HG03280 (cell line): ENCODE data around the gene B4GALT6.

Experiments
- ATAC-seq: cut with Tn5 transposase; IDR thresholded peaks from one replicate; pipeline ENCODE4 v1.9.1; 2021; ENCODE audit warnings: mild to moderate bottlenecking, moderate library complexity; ENCODE audit not compliant: unreplicated experiment

The B4GALT6 gene

DNA sequence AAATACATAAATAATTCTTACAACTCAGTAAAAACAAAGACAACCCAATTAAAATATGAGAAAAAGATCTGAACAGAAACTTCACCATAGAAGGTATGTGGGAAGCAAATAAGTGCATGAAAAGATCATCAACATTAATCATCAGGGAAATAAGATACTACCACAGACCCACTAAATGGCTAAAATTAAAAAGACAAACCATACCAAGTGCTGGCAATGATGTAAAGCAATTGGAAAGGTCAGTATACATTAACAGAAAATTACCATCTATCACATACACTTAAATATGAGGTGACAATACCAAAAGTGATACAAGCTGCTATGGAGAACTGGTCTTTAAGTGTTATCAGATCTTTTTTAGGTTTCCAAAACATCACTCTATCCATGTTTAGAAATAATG lies 48.0 kb downstream of the B4GALT6 start:
- ATAC-seq = no peak

DNA sequence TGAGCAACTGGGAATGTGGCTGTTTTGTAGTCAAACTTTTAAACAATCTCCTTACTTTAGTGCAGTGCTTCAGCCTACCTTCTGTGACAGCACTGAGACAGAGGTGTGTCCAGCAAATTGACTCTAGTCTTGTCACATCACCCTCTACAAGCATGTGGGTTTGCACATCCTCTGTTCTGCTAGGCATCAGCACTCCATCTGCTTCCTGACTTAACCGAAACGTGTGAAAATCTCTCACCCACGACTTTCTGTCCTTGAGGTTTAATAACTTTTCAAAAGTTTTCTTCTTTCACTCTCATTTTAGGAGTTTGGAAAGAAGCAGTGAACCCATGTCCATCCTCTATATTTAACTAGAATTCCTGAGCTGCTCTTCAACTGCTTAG lies 50.1 kb downstream of the B4GALT6 start:
- ATAC-seq = peak; percentile 93

DNA sequence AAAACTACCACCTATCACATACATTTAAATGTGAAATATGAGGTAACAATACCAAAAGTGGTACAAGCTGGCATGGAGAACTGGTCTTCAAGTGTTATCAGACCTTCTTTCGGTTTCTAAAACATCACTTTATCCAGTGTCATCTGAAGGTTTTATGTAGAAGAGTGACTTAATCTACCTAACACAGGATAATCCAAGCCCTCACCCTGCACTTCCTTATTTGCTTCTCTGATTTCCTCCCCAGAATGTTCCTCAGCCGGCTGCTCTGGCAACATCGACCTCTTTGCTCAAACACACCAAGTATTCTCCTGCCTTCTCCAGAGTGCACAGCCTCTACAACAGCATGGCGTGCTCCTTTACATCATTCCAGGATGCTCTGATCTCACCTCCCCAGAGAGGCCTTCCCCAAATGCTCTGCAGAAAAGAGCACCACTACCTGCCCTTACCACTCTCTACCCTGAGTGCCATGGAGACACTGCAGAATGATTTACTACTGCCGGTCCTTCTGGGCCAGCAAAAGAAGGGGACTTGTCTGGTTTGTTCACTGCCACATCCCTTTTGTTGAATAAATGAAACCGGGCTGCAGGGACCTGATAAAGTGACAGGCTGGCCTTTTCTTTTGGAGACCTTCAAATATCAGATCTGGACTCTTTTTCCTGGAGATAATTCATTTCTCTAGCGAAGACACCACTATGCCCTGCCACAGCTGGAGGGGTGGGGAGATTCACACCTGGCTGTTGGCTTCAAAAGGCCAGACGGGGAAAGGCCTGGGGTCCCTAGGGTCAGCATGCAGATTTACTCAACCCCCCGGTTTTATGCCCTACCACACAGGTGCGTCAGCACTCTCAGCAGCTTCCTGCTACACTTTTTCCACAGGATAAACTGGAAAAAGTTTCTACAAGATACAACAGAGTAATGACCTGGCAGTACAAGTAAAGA lies 50.7 kb downstream of the B4GALT6 start:
- ATAC-seq = no peak

DNA sequence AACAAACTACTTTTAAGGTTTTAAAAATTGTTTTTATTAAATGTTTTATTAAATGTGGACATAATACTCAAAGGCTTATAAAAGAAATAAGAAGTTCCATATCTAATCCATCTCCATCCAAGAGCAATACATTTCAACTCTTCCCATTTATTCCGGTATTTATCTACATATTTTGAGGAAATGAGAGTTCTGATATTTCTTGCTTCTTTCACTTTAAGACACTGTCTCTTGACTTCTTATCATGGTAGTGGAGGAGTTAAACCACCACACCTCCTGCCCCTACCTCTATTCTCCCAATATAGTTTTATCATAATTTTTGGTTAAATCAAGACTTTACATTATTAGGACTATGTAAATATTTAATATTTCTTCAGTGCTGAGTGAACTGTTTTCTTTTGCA lies 52.0 kb downstream of the B4GALT6 start:
- no peak for ATAC-seq

DNA sequence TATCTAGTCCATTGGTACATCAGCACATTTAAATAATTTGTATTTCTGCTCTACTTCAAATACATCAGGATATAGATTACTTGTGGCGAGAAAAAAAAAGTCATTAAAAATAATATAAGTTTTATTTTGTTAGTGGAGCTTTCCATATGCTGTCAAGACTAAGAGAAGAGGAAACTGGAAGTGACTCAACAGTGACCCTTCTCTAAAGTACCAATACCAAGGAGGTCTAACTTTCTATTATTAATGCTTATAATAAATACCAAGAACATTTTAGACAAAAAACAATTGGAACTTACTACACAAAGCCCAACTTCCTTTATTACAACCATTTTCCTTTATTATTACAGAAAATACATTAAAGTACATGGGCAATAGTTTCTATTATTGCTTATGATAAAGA lies 52.9 kb downstream of the B4GALT6 start:
- no peak for ATAC-seq

DNA sequence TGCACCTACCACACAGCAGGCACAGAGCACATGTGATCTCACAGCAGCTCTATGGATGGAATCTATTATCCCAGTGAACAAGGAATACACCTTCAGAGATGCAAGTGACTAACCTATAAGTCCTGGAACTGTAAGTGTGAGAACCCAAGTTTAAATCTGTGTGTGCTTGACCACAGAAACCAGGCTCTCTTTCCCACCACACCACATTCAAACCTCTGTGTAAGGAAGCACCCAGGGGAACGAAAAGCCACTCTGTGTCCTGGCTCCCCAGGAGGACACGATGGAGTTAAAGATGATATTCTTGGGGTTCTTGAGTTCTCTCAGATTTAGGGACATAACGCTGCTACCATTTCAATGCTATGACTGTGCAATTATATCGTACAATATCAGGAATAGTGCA lies 53.8 kb downstream of the B4GALT6 start:
- ATAC-seq = no peak

DNA sequence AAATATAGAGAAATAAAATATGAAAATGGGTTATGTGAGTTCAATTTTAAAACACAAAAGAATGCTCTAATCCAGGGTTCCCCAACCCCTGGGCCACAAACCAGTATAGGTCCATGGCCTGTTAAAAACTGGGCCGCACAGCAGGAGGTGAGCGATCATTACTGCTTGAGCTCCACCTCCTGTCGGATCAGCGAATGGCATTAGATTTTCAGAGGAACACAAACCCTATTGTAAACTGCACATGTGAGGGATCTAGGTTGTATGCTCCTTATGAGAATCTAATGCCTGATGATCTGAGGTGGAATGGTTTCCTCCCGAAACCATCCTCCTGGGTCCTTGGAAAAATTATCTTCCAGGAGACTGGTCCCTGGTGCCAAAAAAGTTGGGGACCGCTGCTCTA lies 58.0 kb downstream of the B4GALT6 start:
- no peak for ATAC-seq

DNA sequence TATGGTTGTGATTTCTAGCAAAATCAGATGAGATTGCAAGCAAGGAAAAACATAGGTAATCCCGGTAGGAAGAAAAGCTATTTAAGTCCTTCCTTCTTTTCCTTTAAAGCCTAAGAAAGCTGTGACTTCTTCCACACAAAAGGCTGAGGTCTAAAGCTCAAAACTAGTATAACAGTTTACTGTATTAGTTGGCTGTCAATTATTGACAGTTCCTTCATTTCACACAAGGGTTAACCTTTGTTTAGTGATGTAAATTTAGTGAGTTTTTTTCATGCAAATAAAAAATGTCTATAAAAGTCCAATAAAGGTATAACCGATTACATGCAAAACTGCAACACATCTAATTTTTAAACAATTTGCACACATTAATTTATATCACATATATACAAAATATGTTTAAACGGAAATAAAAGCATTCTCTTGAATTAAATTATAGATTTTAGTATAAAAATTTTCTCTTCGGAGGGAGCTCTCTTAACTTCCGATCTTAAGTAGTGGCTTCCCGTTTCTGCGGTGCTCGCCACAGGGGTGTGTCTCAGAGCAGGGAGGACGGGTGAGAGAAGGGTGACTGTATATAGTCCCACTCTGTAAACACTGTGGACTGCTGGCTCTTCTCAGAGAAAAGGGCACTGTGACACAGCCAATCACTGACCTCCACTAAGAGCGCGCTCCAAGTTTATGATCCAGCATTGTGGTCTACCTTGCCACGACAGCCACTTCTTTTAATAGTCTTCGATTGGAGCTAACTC lies 59.3 kb downstream of the B4GALT6 start:
- no peak for ATAC-seq

DNA sequence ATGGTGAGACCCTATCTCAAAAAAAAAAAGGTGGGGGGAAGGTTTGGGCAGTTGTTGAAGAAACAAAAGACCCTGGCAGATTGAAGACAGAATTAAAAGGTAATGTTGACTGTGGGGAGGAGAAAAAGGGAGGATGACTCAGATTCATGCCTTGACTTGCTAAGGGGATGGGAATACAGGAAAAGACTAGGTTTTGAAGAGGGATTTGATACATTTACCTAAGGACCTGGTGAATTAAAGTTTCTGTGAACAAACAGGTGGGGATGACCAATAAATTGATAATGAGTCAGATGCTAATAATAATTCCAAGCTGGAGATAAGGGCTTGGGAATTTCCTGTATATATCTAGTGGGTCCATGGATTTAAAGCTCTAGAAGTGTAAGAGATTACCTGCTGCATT lies 65.1 kb downstream of the B4GALT6 start:
- ATAC-seq = no peak

DNA sequence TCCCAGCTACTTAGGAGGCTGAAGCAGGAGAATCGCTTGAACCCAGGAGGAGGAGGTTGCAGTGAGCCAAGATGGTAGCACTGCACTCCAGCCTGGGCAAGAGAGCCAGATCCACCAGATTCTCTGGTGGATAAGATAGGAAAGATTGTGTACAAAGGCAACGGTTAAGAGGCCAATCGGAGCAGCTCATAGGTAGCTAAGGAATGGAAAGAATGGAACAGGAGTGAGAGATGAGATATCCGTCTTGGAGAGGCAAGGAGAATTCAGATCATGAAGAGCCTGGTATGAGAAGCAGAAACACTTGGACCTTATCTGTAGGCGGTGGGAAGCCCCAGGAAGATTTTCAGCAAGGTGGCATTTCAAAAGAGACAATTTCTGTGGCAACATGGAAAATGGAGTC lies 65.6 kb downstream of the B4GALT6 start:
- ATAC-seq = no peak

DNA sequence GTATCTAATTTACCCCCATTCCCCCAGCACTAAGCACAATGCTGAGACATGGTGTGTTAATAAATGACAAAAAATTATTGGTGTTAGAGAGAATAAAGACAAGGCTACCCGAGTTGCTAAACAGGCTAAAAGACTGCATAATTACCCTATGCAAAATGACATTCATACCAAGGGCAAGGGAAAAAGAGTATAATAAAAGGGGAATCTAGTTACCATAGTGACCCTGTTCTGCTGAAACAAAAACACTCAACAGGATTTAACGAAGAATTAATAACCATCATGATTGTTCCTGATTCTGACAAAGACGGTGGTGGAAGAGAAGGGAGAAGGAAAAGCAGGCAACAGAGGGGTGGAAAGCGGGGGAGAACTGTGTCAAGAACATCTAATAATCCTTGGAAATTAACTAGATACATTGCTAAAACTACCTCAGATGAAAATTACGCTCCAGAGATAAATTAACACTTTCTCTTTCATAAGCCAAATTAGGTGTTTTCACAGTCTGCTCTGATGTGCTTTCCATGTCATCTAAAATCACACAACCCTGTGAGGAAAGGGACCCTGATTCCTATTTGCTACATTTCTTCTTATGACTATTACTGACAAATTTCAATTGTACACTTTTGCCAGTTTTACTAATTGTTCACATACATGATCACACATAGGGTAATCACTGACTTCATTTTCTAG lies 67.2 kb downstream of the B4GALT6 start:
- ATAC-seq = peak; percentile 46

DNA sequence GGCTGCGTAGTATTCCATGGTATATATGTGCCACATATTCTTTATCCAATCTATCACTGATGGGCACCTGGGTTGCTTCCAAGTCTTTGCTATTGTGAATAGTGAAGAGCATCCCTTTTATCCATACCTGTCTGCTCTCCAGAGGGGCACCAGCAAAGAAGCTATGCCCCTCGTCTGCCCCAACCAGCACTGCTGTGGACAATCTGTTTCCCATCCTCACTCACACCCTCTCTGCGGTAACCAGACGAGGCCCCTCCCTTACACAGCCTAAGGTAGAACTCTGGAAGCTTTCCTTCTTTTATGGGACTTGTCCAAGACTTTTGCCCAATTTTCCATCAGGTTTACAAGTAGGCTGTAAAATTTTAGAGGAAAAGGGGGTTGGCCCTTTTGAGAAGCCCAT lies 67.8 kb downstream of the B4GALT6 start:
- no peak for ATAC-seq

DNA sequence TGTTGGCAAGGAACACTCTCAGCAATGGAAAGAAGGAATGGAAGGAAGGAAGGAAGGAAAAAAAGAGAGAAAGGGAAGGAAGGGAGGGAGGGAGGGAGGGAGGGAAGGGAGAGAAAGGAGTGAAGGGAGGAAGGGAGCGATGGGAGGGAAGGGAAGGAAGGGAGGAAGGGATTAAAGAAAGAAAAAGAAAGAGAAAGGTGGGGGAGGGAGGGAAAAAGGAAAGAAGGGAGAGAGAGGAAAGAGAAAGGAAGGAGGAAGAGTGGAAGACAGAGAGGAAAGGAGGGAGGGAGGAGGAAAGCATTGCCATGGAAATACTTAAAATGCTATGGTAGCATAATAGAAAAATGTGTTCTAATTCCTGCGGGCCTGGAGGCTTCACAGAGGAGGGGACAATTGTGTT lies 70.3 kb downstream of the B4GALT6 start:
- ATAC-seq = no peak

DNA sequence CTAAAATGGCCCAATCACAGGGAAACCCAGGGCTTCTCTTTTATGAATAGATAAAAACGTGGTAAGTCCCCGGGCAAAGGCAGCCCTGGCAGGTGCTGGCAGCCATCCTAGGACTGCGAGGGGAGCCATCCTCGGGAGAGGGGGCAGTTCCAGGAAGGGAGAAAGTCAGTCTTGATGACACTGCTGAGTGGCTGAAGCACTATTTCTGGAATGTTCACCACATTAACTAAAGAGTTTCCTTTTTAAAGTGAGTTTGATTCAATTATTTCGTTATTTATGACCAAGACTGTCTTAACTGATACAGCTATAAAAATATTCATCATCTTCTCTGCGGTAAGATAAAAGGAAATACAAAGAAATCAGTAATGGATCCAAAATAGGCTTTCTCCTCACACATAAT lies 72.3 kb downstream of the B4GALT6 start:
- no peak for ATAC-seq

DNA sequence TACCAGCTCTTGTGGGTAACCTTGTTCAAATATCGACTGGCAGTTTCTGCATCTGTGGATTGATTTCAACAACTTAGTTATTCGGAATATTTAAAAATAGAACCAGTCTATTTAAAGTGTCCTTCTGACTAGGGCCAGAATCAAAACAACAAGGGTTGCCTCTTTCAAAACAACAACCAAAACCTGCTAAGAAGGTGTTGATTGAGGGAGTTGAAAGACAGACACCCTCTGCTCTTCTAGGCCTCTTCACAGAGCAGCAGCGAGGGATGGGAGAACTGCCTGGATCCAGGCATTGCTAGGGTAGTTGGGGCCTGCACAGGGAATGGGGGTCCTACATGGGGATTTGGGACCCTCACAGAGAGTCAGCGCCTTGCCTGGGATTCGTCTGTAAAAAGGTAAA lies 72.9 kb downstream of the B4GALT6 start:
- ATAC-seq = no peak

DNA sequence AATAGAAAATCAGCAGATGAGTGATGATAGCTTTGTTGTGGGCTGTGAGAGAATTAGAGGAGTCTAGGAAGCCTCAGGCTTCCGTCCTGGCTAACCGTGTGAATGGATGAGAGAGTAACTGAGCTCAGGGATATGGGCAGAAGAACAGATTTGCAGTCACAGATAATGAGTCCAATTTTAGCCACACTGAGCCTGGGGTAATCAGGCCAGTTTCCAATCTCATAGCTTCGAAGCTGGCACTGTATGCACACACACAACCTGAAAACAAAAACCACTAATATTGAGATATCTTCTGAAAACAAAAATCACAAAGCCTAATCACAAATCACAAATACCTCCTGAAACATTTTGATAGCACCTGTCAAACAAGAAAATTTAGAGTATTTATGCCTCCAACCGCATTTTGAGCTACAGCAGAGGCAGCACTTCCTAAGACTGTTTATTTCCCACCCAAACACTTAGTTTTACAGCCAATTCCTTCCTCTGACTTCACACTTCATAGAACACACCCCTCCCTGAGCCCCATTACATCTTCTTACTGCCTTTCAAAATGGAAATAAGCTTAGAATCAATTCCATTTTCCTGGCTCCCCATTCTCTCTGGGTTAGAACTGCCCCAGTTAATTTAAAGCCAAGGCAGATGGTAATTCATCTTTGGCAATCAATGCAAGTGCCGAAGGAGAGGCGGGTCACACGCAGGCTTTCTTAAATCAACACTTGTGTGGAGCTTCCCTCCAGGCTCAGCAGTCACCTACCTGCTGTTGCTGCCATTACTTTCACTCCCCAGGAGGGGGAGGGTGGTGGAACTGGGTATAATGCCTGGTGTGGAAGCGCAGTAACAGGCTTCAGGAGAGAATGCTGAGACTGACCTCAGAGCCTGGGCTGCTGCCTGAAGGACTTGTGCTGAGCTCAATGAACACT lies 73.8 kb downstream of the B4GALT6 start:
- no peak for ATAC-seq

DNA sequence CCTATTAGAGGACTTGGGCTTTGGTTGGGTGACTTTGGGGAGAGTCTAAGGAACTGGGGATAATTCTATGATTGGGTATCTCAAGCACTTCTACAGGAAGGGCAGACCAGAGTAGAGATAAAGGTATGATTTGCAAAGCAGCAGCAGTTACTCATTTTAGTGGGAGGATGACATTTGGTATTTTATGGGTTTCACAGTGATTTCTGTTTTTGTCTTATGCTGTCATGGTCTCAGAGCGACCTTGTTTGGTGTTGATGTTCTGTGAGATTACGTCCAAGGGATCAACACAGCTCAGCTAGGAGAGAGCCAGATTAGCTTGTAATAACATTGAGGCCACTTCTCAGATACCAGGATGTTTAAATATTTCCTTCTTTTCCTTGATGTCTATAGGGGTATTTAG lies 74.5 kb downstream of the B4GALT6 start:
- ATAC-seq = no peak

DNA sequence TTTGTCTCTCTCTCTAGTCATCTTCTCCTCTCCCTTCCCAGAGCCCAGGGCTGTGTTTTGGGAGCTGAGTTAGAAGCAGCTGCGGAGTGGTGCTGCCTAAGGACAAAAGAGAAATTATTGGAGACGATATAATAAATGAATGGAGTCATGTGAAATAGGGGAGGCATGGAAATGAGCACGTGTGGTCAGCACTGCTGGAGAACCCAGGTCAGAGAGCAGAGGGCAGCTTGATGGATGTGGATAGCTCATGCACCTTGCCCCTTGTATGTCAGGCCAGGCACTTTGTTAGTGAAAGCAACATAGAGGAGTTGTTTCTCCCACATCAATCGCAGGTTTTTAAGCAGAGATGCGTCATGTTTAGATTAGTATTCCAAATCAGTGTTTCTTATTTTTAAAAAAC lies 77.0 kb downstream of the B4GALT6 start:
- no peak for ATAC-seq

DNA sequence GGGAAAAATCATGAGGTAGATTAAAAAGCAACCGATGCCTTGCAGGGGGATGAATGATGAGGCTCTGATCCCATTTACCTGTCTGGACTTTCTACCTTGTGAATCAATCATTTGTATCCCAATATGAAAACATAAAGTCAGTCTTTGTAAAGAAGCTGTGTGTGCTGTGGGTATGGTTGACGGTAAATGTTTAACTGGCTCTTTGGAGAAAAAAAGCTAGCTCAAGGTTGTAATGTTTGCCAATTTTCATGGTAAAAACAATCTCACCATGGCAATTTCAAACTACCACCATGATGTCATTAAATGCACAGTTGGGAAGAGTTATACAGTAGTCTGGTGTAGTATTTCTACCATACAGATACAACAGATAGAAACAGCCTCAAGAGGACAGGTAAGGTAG lies 78.1 kb downstream of the B4GALT6 start:
- ATAC-seq = no peak

DNA sequence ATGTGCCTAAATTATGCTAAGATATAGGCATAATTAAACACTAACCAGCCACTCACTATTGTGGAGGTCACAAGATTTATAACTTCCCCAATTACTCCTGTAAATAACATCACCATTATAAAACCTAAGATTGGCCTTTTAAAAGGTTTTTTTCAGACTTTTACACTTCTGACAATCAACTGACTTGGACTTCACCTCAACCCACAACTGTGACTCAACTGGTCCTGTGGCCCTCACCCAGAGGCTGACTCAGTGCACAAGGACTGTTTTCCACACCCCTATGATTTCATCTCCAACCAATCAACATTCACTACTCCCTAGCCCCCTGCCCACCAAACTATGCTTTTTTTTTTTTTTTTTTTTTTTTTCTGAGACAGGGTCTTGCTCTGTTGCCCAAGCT lies 81.1 kb downstream of the B4GALT6 start:
- ATAC-seq = no peak
